ENCODE results near the gene TXNDC12.

Gene TXNDC12

GRCh38 chr1:51986718-51987117, 68.3 kb downstream of the TXNDC12 start:
- TF ChIP-seq CTCF (IDR thresholded peaks at IDR 0.05; ENCODE audit: borderline replicate concordance, extremely low read depth, low read length, poor library complexity, severe bottlenecking) (no peak), EZH2 (IDR thresholded peaks at IDR 0.05; ENCODE audit: borderline replicate concordance, low read depth, low read length, severe bottlenecking) (no peak)
- DNase-seq (no peak), ATAC-seq (ENCODE audit: insufficient read depth, low read depth) (no peak)
- Histone ChIP-seq H2AFZ (ENCODE audit: low read depth, low read length) (no peak overlapping the region), H3K4me1 (ENCODE audit: insufficient read depth, low read length) (no peaks in the 10 kb centered on the region), H3K27me3 (ENCODE audit: insufficient read depth, low read length, poor library complexity) (no peaks in the 10 kb centered on the region), H3K4me3 (ENCODE audit: low read depth in 1 of 2, low read length in 2 of 2) (no peak overlapping the region), H3K4me2 (ENCODE audit: insufficient read depth, low read length) (no peak overlapping the region), H3K9me3 (ENCODE audit: insufficient read depth, low read length, severe bottlenecking) (no peaks in the 10 kb centered on the region), H4K20me1 (ENCODE audit: insufficient read depth, low read length) (no peaks in the 10 kb centered on the region), H3K9ac (ENCODE audit: low read depth, low read length) (no peak overlapping the region), H3K79me2 (ENCODE audit: insufficient read depth, low read length) (no peaks in the 10 kb centered on the region), H3K27ac (ENCODE audit: low read length) (no peak overlapping the region), H3K36me3 (ENCODE audit: insufficient read depth, low read length) (no peaks in the 10 kb centered on the region)

GRCh38 chr1:51982161-51982560, 72.8 kb downstream of the TXNDC12 start:
- H3K4me3 ChIP-seq (ENCODE audit: low read depth in 1 of 2, low read length in 2 of 2), result no peak overlapping the region
- no peaks in the 10 kb centered on the region for H4K20me1 ChIP-seq (ENCODE audit: insufficient read depth, low read length)
- H3K9me3 ChIP-seq (ENCODE audit: insufficient read depth, low read length, severe bottlenecking), result no peaks in the 10 kb centered on the region
- DNase-seq, result no peak
- no peak overlapping the region for H3K4me2 ChIP-seq (ENCODE audit: insufficient read depth, low read length)
- TF ChIP-seq EZH2 (IDR thresholded peaks at IDR 0.05; ENCODE audit: borderline replicate concordance, low read depth, low read length, severe bottlenecking) (no peak), CTCF (IDR thresholded peaks at IDR 0.05; ENCODE audit: borderline replicate concordance, extremely low read depth, low read length, poor library complexity, severe bottlenecking) (no peak)
- H3K27me3 ChIP-seq (ENCODE audit: insufficient read depth, low read length, poor library complexity), result no peaks in the 10 kb centered on the region
- no peak overlapping the region for H3K27ac ChIP-seq (ENCODE audit: low read length)
- no peaks in the 10 kb centered on the region for H3K4me1 ChIP-seq (ENCODE audit: insufficient read depth, low read length)
- no peaks in the 10 kb centered on the region for H3K79me2 ChIP-seq (ENCODE audit: insufficient read depth, low read length)
- H3K9ac ChIP-seq (ENCODE audit: low read depth, low read length), result no peak overlapping the region
- H3K36me3 ChIP-seq (ENCODE audit: insufficient read depth, low read length), result no peaks in the 10 kb centered on the region
- ATAC-seq (ENCODE audit: insufficient read depth, low read depth), result no peak
- H2AFZ ChIP-seq (ENCODE audit: low read depth, low read length), result no peak overlapping the region

- no peaks in the 10 kb centered on the region for H3K4me1 ChIP-seq (ENCODE audit: insufficient read depth, low read length)
- no peak for TF ChIP-seq EZH2 (IDR thresholded peaks at IDR 0.05; ENCODE audit: borderline replicate concordance, low read depth, low read length, severe bottlenecking)
- TF ChIP-seq CTCF (IDR thresholded peaks at IDR 0.05; ENCODE audit: borderline replicate concordance, extremely low read depth, low read length, poor library complexity, severe bottlenecking), result no peak
- H2AFZ ChIP-seq (ENCODE audit: low read depth, low read length), result no peak overlapping the region
- no peaks in the 10 kb centered on the region for H4K20me1 ChIP-seq (ENCODE audit: insufficient read depth, low read length)
- H3K27ac ChIP-seq (ENCODE audit: low read length), result no peak overlapping the region
- DNase-seq (no peak), ATAC-seq (ENCODE audit: insufficient read depth, low read depth) (no peak)
- no peak overlapping the region for H3K4me2 ChIP-seq (ENCODE audit: insufficient read depth, low read length)
- no peak overlapping the region for H3K9ac ChIP-seq (ENCODE audit: low read depth, low read length)
- H3K27me3 ChIP-seq (ENCODE audit: insufficient read depth, low read length, poor library complexity), result no peaks in the 10 kb centered on the region
- no peak overlapping the region for H3K4me3 ChIP-seq (ENCODE audit: low read depth in 1 of 2, low read length in 2 of 2)
- no peaks in the 10 kb centered on the region for H3K79me2 ChIP-seq (ENCODE audit: insufficient read depth, low read length)
- H3K9me3 ChIP-seq (ENCODE audit: insufficient read depth, low read length, severe bottlenecking), result no peaks in the 10 kb centered on the region
- no peaks in the 10 kb centered on the region for H3K36me3 ChIP-seq (ENCODE audit: insufficient read depth, low read length)
These were observed 73.4 kb downstream of the TXNDC12 start for GRCh38 chr1:51981555-51981954.

GRCh38 chr1:51978099-51978498, 76.9 kb downstream of the TXNDC12 start:
- Histone ChIP-seq H3K36me3 (ENCODE audit: insufficient read depth, low read length) (no peaks in the 10 kb centered on the region), H3K4me2 (ENCODE audit: insufficient read depth, low read length) (no peak overlapping the region), H3K4me3 (ENCODE audit: low read depth in 1 of 2, low read length in 2 of 2) (no peak overlapping the region), H4K20me1 (ENCODE audit: insufficient read depth, low read length) (no peaks in the 10 kb centered on the region), H3K4me1 (ENCODE audit: insufficient read depth, low read length) (no peaks in the 10 kb centered on the region), H3K27me3 (ENCODE audit: insufficient read depth, low read length, poor library complexity) (no peaks in the 10 kb centered on the region), H3K27ac (ENCODE audit: low read length) (no peak overlapping the region), H2AFZ (ENCODE audit: low read depth, low read length) (no peak overlapping the region), H3K9ac (ENCODE audit: low read depth, low read length) (no peak overlapping the region), H3K79me2 (ENCODE audit: insufficient read depth, low read length) (no peaks in the 10 kb centered on the region), H3K9me3 (ENCODE audit: insufficient read depth, low read length, severe bottlenecking) (no peaks in the 10 kb centered on the region)
- TF ChIP-seq CTCF (IDR thresholded peaks at IDR 0.05; ENCODE audit: borderline replicate concordance, extremely low read depth, low read length, poor library complexity, severe bottlenecking), result no peak
- no peak for TF ChIP-seq EZH2 (IDR thresholded peaks at IDR 0.05; ENCODE audit: borderline replicate concordance, low read depth, low read length, severe bottlenecking)
- no peak for DNase-seq
- no peak for ATAC-seq (ENCODE audit: insufficient read depth, low read depth)

Measured in DND-41 (cell line).